ENCODE results near the gene CAV1.

Gene CAV1

DNA sequence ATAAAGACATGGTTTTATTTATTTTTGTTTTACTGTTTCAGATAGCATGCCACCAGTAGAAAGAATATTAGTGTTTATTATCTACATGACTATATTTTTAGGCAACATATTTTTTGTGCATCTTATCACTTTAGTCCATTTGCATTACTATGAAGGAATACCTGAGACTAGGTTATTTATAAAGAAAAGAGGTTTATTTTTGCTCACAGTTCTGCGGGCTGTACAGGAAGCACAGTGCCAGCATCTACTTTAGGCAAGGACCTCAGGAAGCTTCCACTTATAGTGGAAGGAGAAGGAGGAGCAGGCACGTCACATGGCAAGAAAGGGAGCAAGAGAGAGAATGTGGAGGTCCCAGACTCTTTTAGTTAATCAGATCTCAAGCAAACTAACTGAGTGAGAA lies 19.6 kb upstream of the CAV1 start:
- no peak for DNase-seq

- no peak for DNase-seq
These were observed 19.0 kb upstream of the CAV1 start for GRCh38 chr7:116505823-116506222.

- no peak for DNase-seq
These were observed 14.8 kb upstream of the CAV1 start for GRCh38 chr7:116509982-116510579.

DNA sequence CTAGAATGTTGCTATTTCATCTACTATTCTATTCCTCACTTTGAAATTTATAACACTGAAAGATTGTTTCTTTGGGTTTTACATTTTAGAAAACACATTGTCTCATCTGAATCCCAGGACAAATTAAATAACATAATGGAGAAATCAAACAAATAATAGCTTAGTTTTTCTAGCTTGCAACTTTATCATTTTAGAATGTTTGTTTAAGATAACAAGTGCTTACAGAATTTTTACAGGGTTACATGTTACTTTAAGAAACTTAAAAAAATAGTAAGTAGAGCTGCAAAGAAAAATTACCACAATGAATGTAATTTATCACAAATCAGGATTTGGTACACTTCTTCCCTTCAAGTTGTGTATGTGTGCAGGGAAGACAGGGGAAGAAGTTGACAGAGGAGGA lies 14.0 kb upstream of the CAV1 start:
- no peak for DNase-seq

DNA sequence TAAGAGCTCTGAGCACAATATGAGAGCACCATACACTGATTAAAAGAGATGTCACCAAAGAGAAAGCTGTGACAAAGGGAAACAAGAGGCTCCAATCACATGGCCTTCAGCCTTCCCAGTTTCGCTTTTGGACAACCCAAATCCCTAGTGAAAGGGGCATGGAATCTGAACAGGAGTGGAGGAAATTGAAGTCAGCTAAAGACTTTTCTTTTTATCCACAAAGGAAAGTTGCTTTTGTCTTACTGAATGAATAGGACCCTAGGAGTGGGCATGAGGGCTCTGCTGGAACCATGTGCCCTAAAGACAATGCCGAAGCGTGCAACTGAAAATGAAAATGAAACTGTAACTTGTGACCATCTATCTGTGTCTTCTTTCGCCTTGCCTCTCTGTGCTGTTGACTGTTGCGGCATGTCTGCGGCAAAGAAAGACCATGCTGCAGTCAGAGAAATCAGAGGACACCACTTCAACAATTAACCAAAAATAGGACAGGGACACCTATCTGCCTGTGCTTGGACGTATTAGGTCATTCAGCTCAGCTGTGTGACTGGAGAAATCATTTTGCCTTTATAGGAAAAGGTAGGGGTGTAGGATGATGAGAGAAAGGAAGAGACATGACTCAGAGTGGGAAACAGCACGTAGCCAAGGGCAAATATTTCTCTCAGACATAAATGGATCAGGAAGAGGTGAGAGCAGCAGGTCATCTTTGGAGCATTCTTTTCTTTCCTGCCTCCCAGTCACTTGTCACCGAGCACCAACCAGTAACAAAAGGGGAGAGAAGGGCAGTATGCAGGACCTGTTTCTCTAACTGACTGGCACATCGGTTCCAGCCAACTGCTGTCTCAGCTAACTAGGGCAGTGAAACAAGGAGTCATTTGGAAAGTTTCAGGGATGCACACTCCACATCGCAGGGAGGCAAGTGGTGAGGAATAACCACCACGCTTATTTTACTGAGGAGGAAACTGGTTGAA lies 13.0 kb upstream of the CAV1 start:
- DNase-seq, result peak; percentile 36

DNA sequence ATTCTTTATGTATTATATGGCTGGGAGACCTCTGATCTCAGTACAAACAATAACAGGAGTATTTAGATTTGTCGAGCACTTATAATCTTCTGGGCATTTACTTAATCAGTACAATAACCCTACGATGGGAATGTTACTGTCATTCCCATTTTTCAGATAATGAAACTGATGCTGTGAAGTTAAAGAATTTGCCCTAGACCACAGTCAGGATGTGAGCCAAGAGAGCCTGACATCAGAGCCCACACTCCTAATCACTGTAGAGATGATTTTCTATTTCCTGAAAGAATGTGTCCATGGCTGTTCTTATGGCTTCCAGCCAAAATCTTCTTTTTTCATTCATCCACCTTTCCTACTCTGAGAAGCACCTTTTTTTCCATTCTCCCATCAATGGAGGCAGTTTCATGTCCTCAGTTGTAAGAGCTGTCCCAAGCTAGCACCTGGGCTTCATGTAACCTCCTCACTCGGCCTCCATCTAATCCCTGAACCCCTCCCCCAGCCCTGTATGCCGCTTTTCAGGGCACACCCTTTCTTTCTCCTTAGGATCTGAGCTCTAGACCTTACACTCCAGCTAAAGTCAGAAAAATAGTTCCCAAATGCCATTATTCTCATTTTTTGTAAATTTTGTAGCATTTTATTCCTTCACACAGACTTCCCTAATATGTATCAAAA lies 12.2 kb upstream of the CAV1 start:
- no peak for DNase-seq

- no peak for DNase-seq
These were observed 9.3 kb upstream of the CAV1 start for GRCh38 chr7:116515584-116515983.

DNA sequence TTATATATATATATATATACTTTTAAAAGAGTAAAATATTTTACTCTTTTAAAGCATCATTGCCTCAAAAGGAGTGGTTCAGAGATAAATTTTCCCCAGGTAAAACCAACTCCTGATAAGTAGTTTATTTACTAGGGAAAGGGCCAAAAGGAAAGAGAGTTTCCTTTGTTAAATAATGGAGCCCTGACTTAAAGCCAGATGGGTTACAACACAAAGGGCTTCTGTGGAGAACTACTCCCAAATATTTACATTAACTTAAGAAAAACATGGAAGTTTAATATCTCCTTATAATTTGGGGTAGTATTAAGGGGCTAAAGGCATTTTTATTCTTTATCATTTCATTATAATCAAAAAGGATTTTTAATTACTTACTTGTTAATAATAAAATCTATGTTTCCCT lies 8.5 kb upstream of the CAV1 start:
- DNase-seq, result no peak

DNA sequence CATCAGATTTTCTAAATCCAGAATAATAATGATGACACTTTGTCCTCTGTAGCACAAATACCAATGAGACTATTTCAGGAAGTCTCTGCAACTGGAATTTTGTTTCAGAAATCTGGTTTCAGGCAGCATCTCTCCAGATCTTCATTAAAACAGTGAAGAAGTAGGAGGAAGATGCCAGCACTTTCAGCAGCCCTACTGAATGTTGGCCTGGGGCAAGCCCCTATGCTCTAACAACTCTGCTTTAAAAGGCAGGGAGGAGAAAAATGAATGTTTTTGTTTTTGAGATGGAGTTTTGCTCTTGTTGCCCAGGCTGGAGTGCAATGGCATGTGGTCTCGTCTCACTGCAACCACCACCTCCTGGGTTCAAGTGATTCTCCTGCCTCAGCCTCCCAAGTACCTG lies 7.2 kb upstream of the CAV1 start:
- DNase-seq, result no peak

DNA sequence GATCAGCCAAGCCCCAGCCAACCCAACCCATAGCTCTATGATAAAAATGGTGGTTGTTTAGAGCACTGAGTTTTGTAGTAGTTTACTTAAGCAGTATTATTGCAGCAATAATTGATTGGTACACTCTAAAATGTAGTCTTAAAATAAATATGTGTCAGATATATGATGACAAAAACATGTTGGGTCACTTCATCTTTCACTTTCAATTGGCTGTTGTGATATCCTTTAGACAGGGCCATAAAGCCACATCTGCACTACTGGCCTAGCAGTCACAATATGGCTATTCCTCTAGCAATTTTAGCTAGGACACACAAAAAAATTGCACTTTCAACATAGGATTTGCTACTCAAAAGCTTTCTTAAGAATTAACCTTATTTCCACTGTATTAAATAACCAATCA lies 5.9 kb upstream of the CAV1 start:
- DNase-seq, result no peak

GRCh38 chr7:116521046-116521664 lies 3.7 kb upstream of the CAV1 start:
- DNase-seq, result no peak

DNA sequence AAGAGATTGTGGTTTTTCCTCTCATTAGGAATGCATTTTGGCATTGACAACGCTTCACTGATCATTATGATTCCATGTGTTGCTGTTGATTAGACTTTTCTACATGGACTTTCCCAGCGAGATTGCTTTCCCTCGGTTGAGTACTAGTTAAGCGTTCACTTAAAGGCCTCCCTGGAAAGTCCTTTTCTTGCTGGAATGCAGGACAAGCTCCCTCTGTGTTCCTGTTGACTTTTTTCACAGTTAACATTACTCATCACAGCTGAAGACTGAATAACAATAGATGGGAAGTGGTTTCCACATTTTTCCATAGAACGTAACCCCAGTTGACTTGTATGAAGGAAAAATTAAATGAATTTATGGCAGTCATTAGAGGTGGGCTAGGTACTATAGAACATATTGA lies 2.6 kb upstream of the CAV1 start:
- no peak for DNase-seq

DNA sequence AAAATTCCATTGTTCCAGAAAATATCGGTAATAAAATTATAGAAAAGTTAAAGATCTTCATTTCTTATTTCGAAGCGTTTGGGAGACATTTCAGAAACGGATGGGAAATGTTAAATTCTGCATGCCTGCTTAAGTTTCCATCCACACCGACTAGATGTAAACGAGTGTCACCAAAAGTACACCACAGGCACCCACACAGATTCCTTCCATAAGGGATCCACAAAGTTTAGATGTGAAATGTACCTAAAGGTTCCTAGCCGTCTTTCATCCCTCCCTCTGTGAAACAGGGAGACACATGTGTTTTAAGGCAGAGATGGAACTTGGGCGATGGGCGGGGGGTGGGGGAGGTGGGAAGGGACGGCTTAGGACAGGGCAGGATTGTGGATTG lies 621 bp upstream of the CAV1 start:
- no peak for DNase-seq

DNA sequence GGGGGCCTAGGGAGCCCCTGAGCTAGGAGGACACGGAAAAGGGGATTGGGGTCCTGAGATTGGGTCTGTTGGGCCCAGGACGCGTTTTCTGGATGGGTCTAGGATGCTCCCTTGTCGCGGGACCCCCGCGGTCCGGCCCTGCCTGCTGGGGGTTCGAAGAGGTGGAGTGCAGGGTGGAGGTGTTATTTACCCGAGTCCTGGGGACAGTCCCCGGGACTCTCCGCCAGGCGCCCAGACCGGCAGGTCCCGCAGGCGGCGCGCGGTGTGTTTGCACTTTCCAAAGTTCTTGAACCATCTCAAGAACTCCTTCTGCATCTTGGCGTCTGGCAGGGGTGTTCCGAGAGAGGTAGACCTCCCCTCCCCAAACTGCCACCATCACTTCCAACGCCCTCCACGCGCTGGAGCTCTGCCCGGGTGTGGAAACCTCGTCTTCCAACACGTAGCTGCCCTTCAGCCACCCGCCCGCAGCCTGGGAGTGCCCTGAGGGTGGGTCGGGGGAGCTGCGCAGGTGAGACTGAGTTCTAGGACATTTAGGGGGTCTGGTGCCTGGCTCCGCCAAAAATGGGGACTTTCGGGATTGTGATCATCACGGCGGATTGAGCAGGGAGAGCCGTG lies 569 bp downstream of the CAV1 start:
- DNase-seq, result peak; percentile 31

DNA sequence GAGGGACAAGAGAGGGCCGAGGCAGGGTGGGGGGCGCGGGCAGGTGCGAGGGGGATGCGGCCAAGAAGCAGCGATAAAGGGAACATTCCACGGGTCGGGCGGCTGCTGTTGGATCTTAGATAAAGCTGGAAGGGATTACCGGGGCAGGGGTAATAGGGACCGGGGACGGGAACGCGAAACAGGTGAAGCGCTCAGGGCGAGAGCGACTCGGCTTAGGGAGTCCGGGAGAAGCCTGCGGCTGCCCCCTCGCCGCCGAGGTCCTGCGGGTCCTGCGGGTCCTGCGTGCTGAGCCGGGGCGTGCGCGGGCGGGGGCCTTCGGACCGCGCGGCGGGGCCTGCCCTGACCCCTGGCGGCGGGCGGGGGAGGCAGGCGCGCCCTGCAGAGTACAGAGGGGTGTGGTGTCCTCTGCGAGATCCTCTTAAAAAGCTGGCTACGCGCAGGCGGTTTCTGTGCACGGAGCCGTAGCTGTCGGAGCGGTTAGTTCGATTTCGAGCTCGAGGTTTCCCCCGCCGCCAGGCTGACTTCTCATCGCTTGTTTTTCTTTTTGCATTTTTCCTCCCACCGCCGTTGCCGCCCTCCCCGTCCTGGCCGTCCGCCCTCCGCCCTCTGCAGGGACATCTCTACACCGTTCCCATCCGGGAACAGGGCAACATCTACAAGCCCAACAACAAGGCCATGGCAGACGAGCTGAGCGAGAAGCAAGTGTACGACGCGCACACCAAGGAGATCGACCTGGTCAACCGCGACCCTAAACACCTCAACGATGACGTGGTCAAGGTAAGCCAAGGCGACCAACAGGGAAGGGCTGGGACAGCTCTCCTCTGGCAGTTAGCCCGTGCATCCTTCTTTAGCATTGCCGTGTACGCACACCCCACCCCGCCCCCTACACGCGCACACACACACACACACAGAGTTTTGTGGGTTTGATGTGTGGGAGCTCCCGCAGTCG lies 1.4 kb downstream of the CAV1 start:
- peak; percentile 73 for DNase-seq

- no peak for DNase-seq
These were observed 2.1 kb downstream of the CAV1 start for GRCh38 chr7:116526897-116527296.

GRCh38 chr7:116527521-116527920 lies 2.7 kb downstream of the CAV1 start:
- no peak for DNase-seq

DNA sequence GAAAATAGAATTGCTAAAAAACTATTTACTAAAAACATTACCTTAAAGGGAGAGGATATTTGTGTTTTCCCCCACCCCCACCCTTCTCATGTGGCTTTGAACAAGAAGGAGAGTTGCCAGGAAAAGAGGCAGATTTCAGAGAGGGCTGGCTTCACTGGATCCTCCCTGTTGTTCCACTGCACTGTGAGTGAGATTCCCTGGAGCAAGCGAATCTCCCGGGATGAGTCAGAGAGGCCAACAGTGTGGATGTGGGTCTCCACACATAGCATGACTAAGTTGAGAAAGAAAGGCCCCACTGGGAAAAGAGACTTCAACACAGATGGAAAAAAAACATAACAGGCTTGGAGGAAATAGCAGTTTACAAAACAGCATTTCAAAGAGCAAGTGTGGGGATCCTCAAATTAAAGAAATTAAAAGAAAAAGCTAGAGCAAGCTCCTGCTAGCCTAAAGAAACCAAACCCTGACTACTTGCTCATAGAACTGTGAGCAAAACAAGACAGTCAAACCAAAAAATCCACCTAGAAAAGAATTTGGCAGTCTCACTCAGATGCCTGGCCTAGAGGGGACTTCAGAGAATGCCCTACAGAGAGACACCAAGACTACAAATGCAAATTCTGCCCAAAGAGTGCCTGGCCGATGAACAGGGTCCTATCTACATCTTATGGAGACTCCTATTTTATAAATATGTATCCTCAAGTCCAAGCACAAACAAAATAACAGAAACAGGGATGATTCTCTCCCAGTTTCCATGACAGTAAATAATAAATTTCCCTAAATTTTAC lies 3.4 kb downstream of the CAV1 start:
- no peak for DNase-seq

- DNase-seq, result no peak
These were observed 4.4 kb downstream of the CAV1 start for GRCh38 chr7:116529250-116529649.

DNA sequence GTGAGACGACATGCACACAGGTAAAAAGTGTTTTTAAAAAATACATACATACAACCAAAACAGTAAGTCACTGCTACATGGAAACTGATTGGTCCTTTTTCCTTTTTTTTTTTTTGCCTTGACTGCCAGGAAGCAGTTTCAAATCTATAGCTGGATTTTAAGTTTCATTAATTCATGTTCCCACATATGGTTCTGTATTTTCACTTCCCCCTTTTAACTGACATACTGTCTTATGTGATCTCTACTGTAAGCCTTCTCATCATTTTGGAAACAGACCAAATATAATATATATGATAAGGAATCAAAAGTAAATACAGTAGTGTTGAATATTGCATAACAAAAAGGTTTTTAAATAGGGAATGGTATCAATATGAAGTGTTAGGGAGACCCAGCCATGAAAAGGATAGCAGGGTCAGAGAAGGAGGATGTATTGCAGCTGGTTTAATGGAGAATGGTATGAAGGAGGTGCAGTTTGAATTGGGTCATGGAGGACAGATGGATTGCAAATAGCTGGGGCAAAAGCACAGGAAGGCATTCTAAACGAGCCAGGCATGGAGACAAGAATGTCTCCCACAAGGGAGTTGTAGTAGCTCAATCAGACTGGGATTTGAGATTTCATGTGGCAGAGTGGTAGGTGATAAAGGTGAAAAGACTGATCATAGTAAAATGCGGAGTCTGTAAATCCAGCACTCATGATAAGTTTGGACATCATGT lies 5.4 kb downstream of the CAV1 start:
- no peak for DNase-seq

All from activated CD4-positive, alpha-beta T cell treated with anti-CD3 and anti-CD28 coated beads, Interleukin-2, Interleukin-6, amounts not matched to agents 100 ng/mL and 50 ng/mL, durations not matched to agents 16 hours and 8 hours (primary cell).